GM19035 (cell line): ENCODE data around the gene MCF2L2.
"Not testable (repeated sequence)": the region's sequence is repeated elsewhere in the genome, so short reads cannot be mapped to it uniquely, and the experiment has no call there.

ENCODE experiments used
- ATAC-seq: cut with Tn5 transposase; IDR thresholded peaks from one replicate; pipeline ENCODE4 v1.9.1; 2021; ENCODE audit not compliant: unreplicated experiment

MCF2L2 gene

GRCh38 chr3:183428447-183429211 lies at the start of gene MCF2L2:
Gene MCF2L2, minus strand, starts transcription at chr3:183428619. Its CDS starts 642 bp downstream, at chr3:183427977.
- ATAC-seq, result peak; percentile 71

DNA sequence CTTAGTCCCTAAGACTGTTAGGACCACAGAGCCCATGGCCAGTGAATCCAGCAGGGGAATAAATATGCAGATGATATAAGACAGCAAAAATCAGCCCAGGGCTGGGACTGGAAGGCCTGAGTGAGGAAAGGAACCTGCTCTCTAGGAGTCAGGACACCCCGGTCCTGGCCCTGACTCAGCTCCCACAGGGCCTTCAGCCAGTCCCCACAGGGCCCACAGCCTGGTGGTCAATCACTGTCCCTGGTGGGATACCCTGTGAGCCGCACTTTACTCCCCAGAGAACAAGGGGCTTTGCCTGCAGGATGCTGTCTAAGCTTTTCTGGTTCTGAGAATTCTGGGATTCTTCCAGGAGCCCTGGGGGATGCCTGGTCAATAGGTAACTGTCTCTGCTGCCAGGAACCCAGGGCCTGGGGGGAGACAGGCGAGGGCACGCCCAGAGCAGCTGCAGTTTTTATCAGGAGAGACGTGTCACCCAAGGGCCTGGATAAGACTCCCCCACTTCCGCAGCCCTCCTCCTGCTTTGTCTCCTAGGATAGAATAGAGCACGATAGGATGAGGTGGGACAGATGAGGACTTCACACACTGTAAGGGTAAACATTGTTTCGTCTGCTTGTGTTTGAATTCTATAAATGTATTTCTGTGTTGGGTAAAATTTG lies 49.5 kb upstream of the MCF2L2 start:
- no peak for ATAC-seq

- not testable (repeated sequence) for ATAC-seq
These were observed 47.3 kb upstream of the MCF2L2 start for GRCh38 chr3:183475764-183476162.

DNA sequence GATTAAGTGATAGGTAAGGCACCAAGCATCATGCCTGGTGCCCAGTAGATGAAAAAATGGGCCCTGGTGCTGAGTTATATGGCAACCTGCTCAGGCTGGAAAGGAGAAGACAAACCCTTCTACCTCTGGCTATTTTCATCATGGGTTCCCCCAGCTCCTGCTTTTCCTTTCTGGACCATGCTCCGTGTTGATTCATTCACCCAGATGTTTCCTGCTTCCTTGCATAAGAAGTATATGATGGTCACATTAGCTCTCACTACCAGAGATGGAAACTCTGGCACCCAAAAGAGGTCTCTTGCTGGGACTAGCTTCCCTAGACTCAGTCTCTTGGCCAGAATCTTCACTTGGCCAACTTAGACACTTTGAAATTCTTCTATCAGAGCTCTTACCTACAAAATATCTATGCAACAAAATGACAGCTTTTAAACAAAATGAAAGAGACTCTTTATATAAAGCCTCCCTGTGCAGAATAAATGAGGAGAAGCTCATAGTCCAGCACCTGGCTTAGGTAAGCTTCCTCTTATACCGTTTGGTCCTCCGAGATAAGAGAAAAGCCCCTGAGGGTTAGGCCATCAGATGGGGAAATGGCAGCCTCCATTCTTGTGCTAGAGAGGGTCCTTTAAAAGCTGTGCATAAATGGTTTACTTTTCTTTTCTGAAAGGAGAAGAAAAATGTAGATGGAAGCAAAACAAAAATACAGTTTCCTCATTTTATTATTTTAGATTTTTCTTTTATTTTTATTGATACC lies 46.8 kb upstream of the MCF2L2 start:
- ATAC-seq, result no peak

DNA sequence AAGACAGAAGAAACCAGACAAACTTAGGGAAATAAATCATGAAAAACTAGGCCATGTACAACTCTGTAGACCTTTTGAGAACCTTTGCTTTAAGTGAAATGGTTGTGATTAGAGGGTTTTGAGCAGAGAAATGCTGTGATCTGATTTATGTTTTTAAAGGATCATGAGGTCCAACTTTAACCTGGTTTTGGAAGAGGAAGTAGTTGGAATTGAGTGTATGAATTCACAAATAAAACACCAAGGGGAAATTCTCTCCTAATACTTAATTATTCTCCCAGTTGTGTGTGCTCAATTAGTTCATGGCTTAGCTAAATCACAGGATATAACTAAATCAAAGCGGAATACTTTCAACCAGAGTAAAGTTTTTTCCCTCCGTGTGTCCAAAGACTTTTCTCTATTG lies 45.5 kb upstream of the MCF2L2 start:
- ATAC-seq, result no peak

GRCh38 chr3:183472155-183472554 lies 43.7 kb upstream of the MCF2L2 start:
- no peak for ATAC-seq

DNA sequence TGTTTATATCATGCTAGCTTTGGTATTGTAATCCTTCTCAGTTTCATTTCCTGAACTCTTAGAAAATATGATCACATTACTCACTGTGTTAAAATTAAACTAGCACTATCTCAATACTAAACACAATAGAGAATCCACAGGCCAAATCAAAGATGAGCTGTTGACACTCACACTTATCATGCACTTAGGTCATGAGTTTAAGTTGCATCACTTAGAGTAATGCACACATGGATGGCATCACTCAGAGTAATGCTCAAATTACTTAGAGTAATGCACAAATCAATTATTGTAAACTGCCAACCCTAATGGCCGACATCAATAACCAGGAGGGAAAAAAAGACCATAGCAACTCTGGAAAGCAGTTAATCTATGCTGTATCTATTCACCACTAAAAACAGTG lies 40.0 kb upstream of the MCF2L2 start:
- no peak for ATAC-seq

GRCh38 chr3:183466575-183466974 lies 38.2 kb upstream of the MCF2L2 start:
- ATAC-seq, result no peak

DNA sequence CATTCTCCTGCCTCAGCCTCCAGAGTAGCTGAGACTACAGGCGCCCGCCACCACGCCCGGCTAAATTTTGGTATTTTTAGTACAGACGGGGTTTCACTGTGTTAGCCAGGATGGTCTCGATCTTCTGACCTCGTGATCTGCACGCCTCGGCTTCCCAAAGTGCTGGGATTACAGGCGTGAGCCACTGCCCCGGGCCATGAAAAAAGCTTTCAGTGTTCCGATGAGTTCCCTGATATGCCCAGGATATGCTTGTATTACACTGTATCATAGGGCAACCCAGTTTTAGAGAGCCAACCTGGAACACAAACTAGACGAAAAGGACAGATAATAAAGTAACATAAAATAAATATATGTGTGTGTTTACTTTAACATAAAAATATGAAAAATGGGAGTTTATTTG lies 37.3 kb upstream of the MCF2L2 start:
- not testable (repeated sequence) for ATAC-seq

- ATAC-seq, result no peak
These were observed 36.1 kb upstream of the MCF2L2 start for GRCh38 chr3:183464480-183464879.

DNA sequence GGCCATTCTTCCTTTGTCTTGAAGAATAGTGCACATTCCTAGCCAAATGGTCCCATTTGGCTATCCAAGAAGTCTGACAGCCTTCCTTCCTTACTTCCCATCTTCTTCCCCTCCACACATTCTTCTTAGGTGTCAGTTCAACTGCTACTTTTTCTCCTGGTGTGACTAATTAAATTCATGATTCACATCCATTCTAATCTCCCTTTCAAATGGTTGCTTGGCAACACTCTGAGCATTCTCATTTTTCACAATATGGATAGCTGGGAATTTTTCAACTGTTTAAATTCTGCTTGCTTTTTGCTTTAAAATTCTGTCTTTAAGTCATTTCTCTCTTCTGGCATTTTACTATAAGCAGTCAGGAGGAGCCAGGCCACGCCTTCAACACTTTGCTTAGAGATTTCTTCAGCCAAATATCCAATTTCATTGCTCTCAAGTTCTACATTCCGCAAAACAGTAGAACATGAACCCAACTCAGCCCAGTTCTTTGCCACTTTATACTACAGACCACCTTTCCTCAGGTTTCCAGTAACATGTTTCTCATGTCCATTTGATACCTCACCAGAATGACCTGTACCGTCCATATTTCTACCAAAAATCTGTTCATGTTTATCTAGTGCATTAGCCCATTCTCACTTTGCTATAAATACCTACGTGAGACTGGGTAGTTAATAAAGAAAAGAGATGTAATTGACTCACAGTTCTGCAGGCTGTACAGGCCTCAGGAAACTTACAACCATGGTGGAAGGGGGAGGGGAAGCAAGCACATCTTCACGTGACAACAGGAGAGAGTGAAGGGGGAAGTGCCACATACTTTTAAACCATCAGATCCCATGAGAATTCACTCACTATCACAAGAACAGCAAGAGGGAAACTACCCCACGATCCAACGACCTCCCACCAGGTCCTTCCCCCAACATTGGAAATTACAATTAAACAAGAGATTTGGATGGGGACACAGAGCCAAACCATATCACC lies 31.9 kb upstream of the MCF2L2 start:
- ATAC-seq, result no peak

GRCh38 chr3:183455089-183455488 lies 26.7 kb upstream of the MCF2L2 start:
- no peak for ATAC-seq

DNA sequence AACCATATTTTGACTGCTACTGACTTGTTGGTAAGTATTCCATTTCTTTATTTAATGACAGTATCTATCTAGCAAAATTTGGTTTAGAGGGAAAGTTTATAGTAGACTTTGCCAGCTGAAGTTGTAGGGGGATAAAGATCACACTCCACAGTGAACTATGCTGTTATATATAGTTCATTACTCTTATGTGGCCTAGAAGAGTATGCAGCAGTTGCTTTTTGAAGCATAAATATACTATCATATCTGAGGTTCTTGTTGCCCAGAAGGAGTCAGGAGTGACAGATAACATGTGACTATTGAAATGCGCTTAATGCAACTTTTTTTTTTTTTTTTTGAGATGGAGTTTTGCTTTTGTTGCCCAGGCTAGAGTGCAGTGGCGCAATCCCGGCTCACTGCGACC lies 25.6 kb upstream of the MCF2L2 start:
- ATAC-seq, result no peak

DNA sequence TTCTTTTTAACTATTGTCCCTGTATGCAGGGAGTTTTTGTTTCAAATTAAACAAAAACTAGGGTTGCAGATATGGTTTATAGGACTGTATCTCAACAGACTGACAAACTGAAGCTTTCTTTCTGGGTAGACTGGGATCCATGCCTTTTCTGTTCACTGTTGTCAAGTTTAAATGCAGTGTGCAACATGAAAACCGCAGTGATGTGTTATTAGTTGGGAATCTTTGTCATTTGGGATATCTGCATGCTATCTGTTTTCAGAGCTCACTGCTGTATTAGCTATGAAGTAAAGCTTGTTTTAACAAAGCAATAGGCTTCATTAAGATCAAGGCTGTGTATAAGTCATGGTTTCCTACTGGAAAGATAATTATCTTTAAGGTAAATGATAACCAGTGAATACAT lies 21.4 kb upstream of the MCF2L2 start:
- no peak for ATAC-seq

DNA sequence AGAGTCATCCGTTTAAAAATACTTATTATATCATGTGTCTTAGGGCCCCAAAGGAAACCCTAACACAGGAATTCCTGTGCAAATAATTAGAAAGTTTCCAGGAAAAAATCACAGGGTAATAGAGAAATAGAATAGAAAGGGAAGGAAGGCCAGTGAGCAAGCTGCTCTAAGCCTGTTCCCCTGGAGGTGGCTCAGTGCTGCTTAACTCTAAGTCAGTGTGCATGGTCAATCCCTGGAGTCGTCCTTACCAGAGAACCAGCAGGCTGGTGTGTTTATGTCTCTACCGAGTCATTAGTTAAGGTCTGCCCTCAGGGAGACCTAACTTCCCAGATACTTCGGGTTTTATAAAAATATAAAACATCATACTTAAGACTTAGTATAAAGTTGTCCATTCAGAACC lies 21.0 kb upstream of the MCF2L2 start:
- no peak for ATAC-seq

GRCh38 chr3:183448369-183449128 lies 20.1 kb upstream of the MCF2L2 start:
- no peak for ATAC-seq

DNA sequence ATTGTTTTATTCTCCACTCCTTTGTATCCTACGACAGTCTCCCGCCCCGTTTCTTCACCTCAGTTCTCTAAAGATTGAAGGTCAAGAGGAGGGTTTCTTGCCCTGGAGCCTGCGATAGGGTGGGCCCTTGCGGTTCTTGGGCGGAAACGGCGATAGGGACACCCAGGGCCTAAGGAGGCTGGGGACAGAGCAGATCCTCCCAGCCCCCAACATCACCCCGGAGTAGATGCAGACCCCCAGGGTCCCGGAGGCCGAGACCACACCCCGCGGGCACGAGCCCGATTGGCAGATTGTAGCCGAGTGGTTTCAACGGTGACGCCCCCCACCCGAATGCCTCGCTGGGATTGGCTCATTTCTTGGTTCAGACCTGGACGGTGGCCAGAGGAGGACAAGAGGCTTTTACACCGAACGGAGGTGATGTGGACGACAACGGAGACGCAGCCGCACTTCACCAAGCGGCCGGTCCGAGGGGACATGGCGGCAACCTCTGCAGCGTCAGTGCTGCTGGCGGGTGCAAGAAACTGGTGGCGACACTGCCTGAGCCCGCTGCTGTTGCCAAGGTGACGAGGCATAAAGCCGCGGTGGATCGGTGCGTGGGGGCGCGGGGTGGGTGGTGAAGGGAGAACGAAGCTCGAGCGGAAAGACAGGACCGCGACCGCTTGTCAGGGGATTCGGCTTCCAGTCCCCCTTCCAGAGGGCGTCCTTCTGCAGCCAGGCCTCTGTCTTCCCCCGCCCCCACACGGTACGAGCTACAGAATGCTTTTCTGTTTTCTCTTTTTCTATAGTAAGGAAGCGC lies 19.0 kb upstream of the MCF2L2 start:
- peak; percentile 93 for ATAC-seq

GRCh38 chr3:183446838-183447205 lies 18.4 kb upstream of the MCF2L2 start:
- ATAC-seq, result no peak

DNA sequence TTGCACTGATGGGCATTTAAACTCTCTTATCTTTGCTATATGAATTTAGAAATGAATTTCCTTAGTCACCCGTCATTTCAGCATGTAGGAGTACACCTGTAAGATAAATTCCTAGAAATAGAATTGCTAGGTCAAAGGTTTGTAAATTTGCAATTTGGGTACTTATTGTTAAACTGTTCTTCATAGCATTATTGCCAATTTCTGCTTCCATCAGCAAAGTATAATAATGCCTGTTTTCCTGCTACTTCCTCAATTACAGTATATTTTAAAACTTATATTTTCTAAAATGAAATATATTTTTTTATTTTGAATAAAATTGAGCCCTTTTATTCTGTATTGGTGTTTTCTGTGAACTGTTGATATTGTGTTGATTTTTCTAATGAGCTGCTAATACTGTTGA lies 16.3 kb upstream of the MCF2L2 start:
- ATAC-seq, result no peak
